ENCODE data around the gene MACROH2A1. TPM values are rescaled to one million over a fixed set of nuclear protein-coding genes. Genes with fewer than 3 reads are reported as not detected.

The MACROH2A1 gene
- total RNA-seq, 1 donor from 2014 or later = 170 TPM

GRCh38 chr5:135294793-135295192, 104.2 kb downstream of the MACROH2A1 start:
- no peak for DNase-seq (ENCODE audit: low spot score)

DNA sequence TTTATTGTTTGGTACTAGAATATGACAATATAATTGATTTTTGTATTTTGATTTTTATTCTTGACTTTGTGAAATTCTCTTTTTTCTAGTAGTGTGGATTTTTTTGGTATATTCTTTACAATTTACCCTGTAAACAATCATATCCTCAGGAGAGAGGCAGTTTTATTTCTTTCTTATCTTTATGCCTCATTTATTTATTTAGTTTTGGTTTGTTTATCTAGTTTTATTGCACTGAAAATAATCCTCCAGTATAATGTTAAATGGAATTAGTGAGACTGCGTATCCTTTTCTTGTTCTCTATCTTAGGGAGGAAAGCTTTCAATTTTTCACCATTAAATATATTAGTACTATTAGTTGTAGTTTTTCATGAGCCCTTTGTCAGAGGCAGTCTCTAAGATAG, 109.4 kb downstream of the MACROH2A1 start:
- DNase-seq (ENCODE audit: low spot score) = no peak

- DNase-seq (ENCODE audit: low spot score) = no peak
Observed at GRCh38 chr5:135287551-135287950, 111.5 kb downstream of the MACROH2A1 start.

Other genes with a start within 250 kb of the MACROH2A1 start
- gene DCANP1, start 48.1 kb upstream of the MACROH2A1 start, total RNA-seq = not detected
- not detected for gene TIFAB, start 53.1 kb upstream of the MACROH2A1 start, total RNA-seq
- gene NEUROG1, start 136.7 kb upstream of the MACROH2A1 start, total RNA-seq = not detected
- 26.6 TPM for gene CXCL14, start 179.8 kb upstream of the MACROH2A1 start, total RNA-seq